Measurements from ENCODE around the gene AGTRAP. TPM values are rescaled to one million over a fixed set of nuclear protein-coding genes. Genes with fewer than 3 reads are reported as not detected.

Gene AGTRAP
- total and polyA plus RNA-seq, 9 of the 15 experiments (the other 6 are each of a cell fraction or from before 2014, with no cell fraction given) = 26.8 to 105 (median 57.5) TPM

- ATAC-seq (no peak), FAIRE-seq (no peak), DNase-seq (ENCODE audit: extremely low read depth in 1 of 4, low spot score in 3 of 4) (no peak)
- CTCF ChIA-PET (ENCODE audit: low intra/inter-chr PET ratio) = no interaction called here
- POLR2A ChIA-PET = interaction anchor here (0.7 to 8.5 kb wide), 8 partner anchors 9 to 588 kb away, joined by 3 to 66 read pairs (median 5); no protein-coding TSS in a partner anchor
- H3K36me3 ChIP-seq (ENCODE audit: control insufficient read depth, insufficient read depth, low read length) = no peaks in the 10 kb centered on the region
- peaks cover 0 to 35% of the 10 kb centered on the region in 2 experiments; a peak in 3 of 5 replicates for H3K4me1 ChIP-seq (replicated peaks in 1 of 2; ENCODE audit: control insufficient read depth in 2 of 2, insufficient read depth in 2 of 2, low read length in 2 of 2)
- no peaks in the 10 kb centered on the region for H3K9me1 ChIP-seq (ENCODE audit: control insufficient read depth, insufficient read depth, low read length)
- H3K27me3 ChIP-seq (ENCODE audit: control insufficient read depth in 2 of 2, insufficient read depth in 2 of 2, low read length in 2 of 2) = no peaks in the 10 kb centered on the region
- no peak overlapping the region for H2AFZ ChIP-seq (ENCODE audit: low read depth, low read length)
- H3K9me3 ChIP-seq (replicated peaks; ENCODE audit: control insufficient read depth, insufficient read depth, low read depth, low read length) = no peaks in the 10 kb centered on the region
- in situ Hi-C loops (cut with MboI) = no loop called here
- H4K20me1 ChIP-seq (replicated peaks; ENCODE audit: control insufficient read depth, insufficient read depth, low read length) = no peaks in the 10 kb centered on the region; the same call in 1 of the 2 replicates
- H3K4me3 ChIP-seq = no peak overlapping the region
- H3K27ac ChIP-seq (ENCODE audit: extremely low read depth, low read depth, low read length) = no peak overlapping the region
- H3K4me2 ChIP-seq (ENCODE audit: insufficient read depth, low read length) = no peak overlapping the region
- BruUV-seq (replicated peaks) = no TSS peak
- H3K9ac ChIP-seq (ENCODE audit: insufficient read depth in 1 of 2, low read depth in 2 of 2, low read length in 2 of 2) = peak overlapping the region in 1 of 2 experiments; percentile 64; a peak in 1 of 4 replicates
- WGBS (ENCODE audit: insufficient coverage, low coverage, missing lambda C conversion rate) = 78% methylated on average over 9 of the region's 9 CpGs
- TF ChIP-seq MECOM (CRISPR knock-in tag; IDR thresholded peaks at IDR 0.05) (no peak), ZBTB7A (IDR thresholded peaks at IDR 0.05; ENCODE audit: borderline replicate concordance, control insufficient read depth, low read depth, low read length) (no peak), TEAD4 (IDR thresholded peaks at IDR 0.05; ENCODE audit: low read length) (no peak), TEAD4 (CRISPR knock-in tag; IDR thresholded peaks at IDR 0.05; ENCODE audit: borderline replicate concordance) (0 out of 2 replicates have a peak, but pooled peaks have one; percentile 10), SP1 (CRISPR knock-in tag; IDR thresholded peaks at IDR 0.05) (no peak), RBBP5 (IDR thresholded peaks at IDR 0.05; ENCODE audit: borderline replicate concordance, insufficient read depth, low read length, poor library complexity, severe bottlenecking) (no peak), MAFG (tag; conservative IDR thresholded peaks at IDR 0.05) (no peak), ZBTB17 (CRISPR knock-in tag; IDR thresholded peaks at IDR 0.05) (no peak), ZNF121 (CRISPR knock-in tag; conservative IDR thresholded peaks at IDR 0.05) (0 out of 2 replicates have a peak, but pooled peaks have one; percentile 32)
- H3K79me2 ChIP-seq (ENCODE audit: control insufficient read depth, insufficient read depth, low read length) = no peaks in the 10 kb centered on the region
- intact Hi-C loops (cut with micrococcal nuclease) = no loop called here
Measured at GRCh38 chr1:11778336-11778735, 42.4 kb downstream of the AGTRAP start.
